CD14-positive monocyte (primary cell): Measurements from ENCODE around the gene ZNRF1. TPM values are rescaled to one million over a fixed set of nuclear protein-coding genes. Genes with fewer than 3 reads are reported as not detected.

Source experiments
- DNase-seq, 3 donors: peaks; one replicate each; pipeline ENCODE4 v3.0.0-alpha.2; 2011 to 2022
- H2AFZ ChIP-seq: 2 replicates; pipeline ENCODE4 v1.6.0; 2012; ENCODE audit warnings: mild to moderate bottlenecking, low read depth, low read length, inconsistent platforms; ENCODE audit not compliant: insufficient read depth, poor library complexity, severe bottlenecking
- H3K27ac ChIP-seq, 2 donors: 1 replicate in 1 of 2; 2 replicates in 1 of 2; pipeline ENCODE4 v1.5.1; 2012 to 2013; ENCODE audit warnings: low read length in 2 of 2, control low read depth in 1 of 2, inconsistent platforms in 1 of 2, low read depth in 1 of 2, mild to moderate bottlenecking in 1 of 2
- H3K27me3 ChIP-seq, 2 donors: one replicate each; pipeline versions ENCODE4 v1.6.0 to v1.6.1; 2011 to 2013; ENCODE audit warnings: low read length in 2 of 2; ENCODE audit not compliant: control insufficient read depth in 2 of 2, insufficient read depth in 2 of 2
- H3K36me3 ChIP-seq, 2 donors: replicated peaks in 1 of 2; 1 replicate in 1 of 2; 2 replicates in 1 of 2; pipeline versions ENCODE4 v1.5.1 to v1.6.1; 2012 to 2013; ENCODE audit warnings: low read length in 2 of 2, control low read depth in 1 of 2, inconsistent platforms in 1 of 2, mild to moderate bottlenecking in 1 of 2; ENCODE audit not compliant: insufficient read depth in 2 of 2, control insufficient read depth in 1 of 2
- H3K4me1 ChIP-seq, 2 donors: 1 replicate in 1 of 2; 2 replicates in 1 of 2; pipeline versions ENCODE4 v1.5.1 to v1.6.1; 2012 to 2013; ENCODE audit warnings: low read length in 2 of 2, control low read depth in 1 of 2, inconsistent platforms in 1 of 2, mild to moderate bottlenecking in 1 of 2, moderate library complexity in 1 of 2; ENCODE audit not compliant: insufficient read depth in 2 of 2, control insufficient read depth in 1 of 2
- H3K4me2 ChIP-seq: replicated peaks from 2 replicates; pipeline ENCODE3; 2012; ENCODE audit warnings: low read length, moderate library complexity, mild to moderate bottlenecking; ENCODE audit not compliant: poor library complexity, severe bottlenecking; ENCODE audit errors: extremely low read depth
- H3K4me3 ChIP-seq, 3 experiments: fragments of 200-600 bp in 1 of 3; sonication (generic) in 1 of 3; replicated peaks in 1 of 3; 1 replicate in 2 of 3; 2 replicates in 1 of 3; pipeline ENCODE4 v1.5.1; 2011 to 2013; ENCODE audit warnings: low read length in 3 of 3, mild to moderate bottlenecking in 3 of 3, control low read depth in 2 of 3, low read depth in 2 of 3, inconsistent platforms in 1 of 3, moderate library complexity in 1 of 3
- H3K79me2 ChIP-seq: 2 replicates; pipeline ENCODE4 v1.6.0; 2012; ENCODE audit warnings: mild to moderate bottlenecking, control low read depth, inconsistent platforms, low read length, moderate library complexity; ENCODE audit not compliant: insufficient read depth
- H3K9ac ChIP-seq: 2 replicates; pipeline ENCODE4 v1.6.0; 2017; ENCODE audit warnings: low read length, mild to moderate bottlenecking; ENCODE audit not compliant: insufficient read depth, poor library complexity, severe bottlenecking
- H3K9me3 ChIP-seq, 2 donors: replicated peaks in 1 of 2; 1 replicate in 1 of 2; 2 replicates in 1 of 2; pipeline versions ENCODE4 v1.5.1 to v1.6.1; 2012 to 2013; ENCODE audit warnings: low read length in 2 of 2, control low read depth in 1 of 2; ENCODE audit not compliant: control insufficient read depth in 1 of 2, insufficient read depth in 1 of 2
- H4K20me1 ChIP-seq: 2 replicates; pipeline ENCODE4 v1.6.0; 2012; ENCODE audit warnings: mild to moderate bottlenecking, low read length, control low read depth, moderate library complexity; ENCODE audit not compliant: insufficient read depth
- H3K27ac Mint-ChIP-seq, 7 donors: one replicate each; pipeline ENCODE4 v1.8.0; 2020; ENCODE audit warnings: mild to moderate bottlenecking in 7 of 7, mixed read lengths in 7 of 7, moderate library complexity in 6 of 7, inconsistent platforms in 2 of 7
- H3K27me3 Mint-ChIP-seq, 3 donors: one replicate each; pipeline ENCODE4 v1.8.0; 2021 to 2022; ENCODE audit warnings: low read depth in 3 of 3, mild to moderate bottlenecking in 3 of 3, mixed read lengths in 3 of 3, moderate library complexity in 3 of 3, inconsistent platforms in 1 of 3
- H3K36me3 Mint-ChIP-seq, 2 donors: one replicate each; pipeline ENCODE4 v1.8.0; 2020; ENCODE audit warnings: mixed read lengths in 2 of 2, inconsistent platforms in 1 of 2, mild to moderate bottlenecking in 1 of 2
- H3K4me1 Mint-ChIP-seq: one replicate; pipeline ENCODE4 v1.8.0; 2020; ENCODE audit warnings: mild to moderate bottlenecking, mixed read lengths
- H3K4me3 Mint-ChIP-seq, 2 donors: one replicate each; pipeline ENCODE4 v1.8.0; 2020; ENCODE audit warnings: mild to moderate bottlenecking in 2 of 2, mixed read lengths in 2 of 2, moderate library complexity in 1 of 2
- H3K9me3 Mint-ChIP-seq, 7 donors: one replicate each; pipeline ENCODE4 v1.8.0; 2020 to 2022; ENCODE audit warnings: mixed read lengths in 7 of 7, mild to moderate bottlenecking in 6 of 7, moderate library complexity in 6 of 7, inconsistent platforms in 2 of 7
- WGBS: methylation state at CpG from one replicate; pipeline ENCODE4 v1.1.5; 2013; ENCODE audit warnings: missing lambda C conversion rate; ENCODE audit not compliant: insufficient coverage; 5-methylcytosine and 5-hydroxymethylcytosine counted together
- intact Hi-C, 2 donors: fragments of 100-400 bp; cut with micrococcal nuclease; formaldehyde crosslinking; loops; one replicate each; pipeline versions ENCODE4 v1.15.0 to v1.15.1; 2023
- polyA plus RNA-seq, 3 donors: library from polyadenylated mRNA; depleted of rRNA in 1 of 3; unstranded in 2 of 3; stranded (reverse) in 1 of 3; fragments of 300-500 nt in 2 of 3; fragments of >200 nt in 1 of 3; fragmentation: Illumina TruSeq in 2 of 3; gene quantifications; 1 replicate in 2 of 3; 2 replicates in 1 of 3; pipeline ENCODE4 v1.2.3, GENCODE V29; 2012 to 2021
- TF ChIP-seq, protein P1 (sequence below): fragments of 200-600 bp; IDR thresholded peaks from one replicate; pipeline ENCODE4 v1.8.0; 2022; ENCODE audit warnings: antibody characterized with exemption, mild to moderate bottlenecking

Gene ZNRF1
- polyA plus RNA-seq, 3 donors: 1.9 to 5.3 (median 4.3) TPM

DNA sequence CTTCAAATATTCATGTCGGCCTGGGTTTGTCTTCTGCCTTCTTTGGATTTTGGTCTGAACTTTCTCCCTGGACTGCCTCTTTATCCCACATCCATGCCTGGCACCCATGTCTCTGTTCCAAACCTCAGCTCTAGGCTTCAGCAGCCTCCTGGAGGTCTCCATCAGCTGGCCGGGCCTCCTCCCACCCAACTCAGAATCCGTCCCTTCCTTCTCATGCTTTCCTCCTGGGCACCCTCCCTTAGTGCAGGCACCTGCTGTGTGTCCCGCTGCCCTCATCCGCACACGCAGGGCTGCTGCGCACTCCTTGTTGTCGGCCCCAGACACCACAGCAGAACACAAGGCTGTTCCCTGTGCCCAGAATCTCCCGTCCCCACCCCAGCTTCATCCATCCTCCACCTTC lies 103.8 kb downstream of the ZNRF1 start:
- Mint-ChIP-seq H3K27me3 (peaks cover 0 to 1% (median 1%) of the 10 kb centered on the region in 3 donors), H3K36me3 (peaks cover 10 to 27% of the 10 kb centered on the region in 2 donors), H3K4me1 (peaks cover 65% of the 10 kb centered on the region), H3K9me3 (no peaks in the 10 kb centered on the region), H3K4me3 (no peak overlapping the region), H3K27ac (peak overlapping the region in 2 of 7 donors; percentile 33 to 65)
- DNase-seq: no peak
- WGBS: 97% methylated on average over 8 of the region's 9 CpGs
- Histone ChIP-seq H3K9me3 (no peaks in the 10 kb centered on the region), H3K4me1 (peaks cover 57 to 64% of the 10 kb centered on the region in 2 donors), H3K36me3 (no peaks in the 10 kb centered on the region), H3K4me2 (no peak overlapping the region), H3K79me2 (peaks cover 4% of the 10 kb centered on the region), H3K27ac (no peak overlapping the region), H2AFZ (no peak overlapping the region), H3K4me3 (no peak overlapping the region), H4K20me1 (no peaks in the 10 kb centered on the region), H3K27me3 (no peaks in the 10 kb centered on the region), H3K9ac (no peak overlapping the region)
- intact Hi-C loops: no loop called here
- TF ChIP-seq, protein P1, sequence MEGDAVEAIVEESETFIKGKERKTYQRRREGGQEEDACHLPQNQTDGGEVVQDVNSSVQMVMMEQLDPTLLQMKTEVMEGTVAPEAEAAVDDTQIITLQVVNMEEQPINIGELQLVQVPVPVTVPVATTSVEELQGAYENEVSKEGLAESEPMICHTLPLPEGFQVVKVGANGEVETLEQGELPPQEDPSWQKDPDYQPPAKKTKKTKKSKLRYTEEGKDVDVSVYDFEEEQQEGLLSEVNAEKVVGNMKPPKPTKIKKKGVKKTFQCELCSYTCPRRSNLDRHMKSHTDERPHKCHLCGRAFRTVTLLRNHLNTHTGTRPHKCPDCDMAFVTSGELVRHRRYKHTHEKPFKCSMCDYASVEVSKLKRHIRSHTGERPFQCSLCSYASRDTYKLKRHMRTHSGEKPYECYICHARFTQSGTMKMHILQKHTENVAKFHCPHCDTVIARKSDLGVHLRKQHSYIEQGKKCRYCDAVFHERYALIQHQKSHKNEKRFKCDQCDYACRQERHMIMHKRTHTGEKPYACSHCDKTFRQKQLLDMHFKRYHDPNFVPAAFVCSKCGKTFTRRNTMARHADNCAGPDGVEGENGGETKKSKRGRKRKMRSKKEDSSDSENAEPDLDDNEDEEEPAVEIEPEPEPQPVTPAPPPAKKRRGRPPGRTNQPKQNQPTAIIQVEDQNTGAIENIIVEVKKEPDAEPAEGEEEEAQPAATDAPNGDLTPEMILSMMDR: no peak

DNA sequence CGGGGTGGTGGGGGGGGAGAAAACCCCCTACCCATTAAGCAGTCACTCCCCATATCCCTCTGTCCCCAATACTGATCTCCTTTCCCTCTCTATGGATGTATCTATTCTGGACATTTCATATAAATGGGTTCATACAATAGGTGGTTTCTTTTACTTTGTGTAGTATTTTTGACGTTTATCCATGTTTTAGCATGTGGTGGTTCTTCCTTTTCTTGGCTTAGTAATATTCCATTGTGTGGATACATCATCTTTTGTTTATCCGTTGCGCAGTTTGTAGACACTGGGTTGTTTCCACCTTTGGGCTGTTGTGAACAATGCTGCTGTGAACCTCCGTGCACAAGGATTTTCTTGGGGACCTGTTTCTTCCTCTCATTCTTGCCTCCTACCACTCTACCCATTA lies 105.2 kb downstream of the ZNRF1 start:
- Histone ChIP-seq H3K9me3 (no peaks in the 10 kb centered on the region), H3K27me3 (no peaks in the 10 kb centered on the region), H3K79me2 (peaks cover 4% of the 10 kb centered on the region), H3K4me1 (peaks cover 69 to 71% of the 10 kb centered on the region in 2 donors), H4K20me1 (no peaks in the 10 kb centered on the region), H3K27ac (peak overlapping the region; percentile 88 to 96), H2AFZ (no peak overlapping the region), H3K9ac (no peak overlapping the region), H3K4me2 (no peak overlapping the region), H3K4me3 (no peak overlapping the region), H3K36me3 (no peaks in the 10 kb centered on the region)
- peaks cover 69% of the 10 kb centered on the region for H3K4me1 Mint-ChIP-seq
- no peak overlapping the region for H3K4me3 Mint-ChIP-seq
- peak overlapping the region in 4 of 7 donors; percentile 1 to 96 (median 92) for H3K27ac Mint-ChIP-seq
- H3K27me3 Mint-ChIP-seq: peaks cover 0 to 1% (median 1%) of the 10 kb centered on the region in 3 donors
- H3K9me3 Mint-ChIP-seq: no peaks in the 10 kb centered on the region
- TF ChIP-seq, protein P1: no peak
- peaks cover 13 to 35% of the 10 kb centered on the region in 2 donors for H3K36me3 Mint-ChIP-seq
- WGBS: 100% methylated on average over 2 of the region's 5 CpGs
- intact Hi-C loops: no loop called here
- DNase-seq: no peak
